HT-29 (cell line): ENCODE results near the gene ADGRE2. TPM values are rescaled to one million over a fixed set of nuclear protein-coding genes. Genes with fewer than 3 reads are reported as not detected.
"Not testable (repeated sequence)": the region's sequence is repeated elsewhere in the genome, so short reads cannot be mapped to it uniquely, and the experiment has no call there.

Source experiments
- DNase-seq: peaks from one replicate; pipeline ENCODE4 v3.0.0-alpha.2; 2015; ENCODE audit warnings: low spot score
- total RNA-seq: library from RNA; depleted of rRNA; stranded (reverse); fragments of >200 nt; shearing (Covaris generic); gene quantifications from 2 replicates; pipeline ENCODE4 v1.2.3, GENCODE V29; 2014

Gene ADGRE2
- total RNA-seq, 1 experiment from 2014 or later = not detected

DNA sequence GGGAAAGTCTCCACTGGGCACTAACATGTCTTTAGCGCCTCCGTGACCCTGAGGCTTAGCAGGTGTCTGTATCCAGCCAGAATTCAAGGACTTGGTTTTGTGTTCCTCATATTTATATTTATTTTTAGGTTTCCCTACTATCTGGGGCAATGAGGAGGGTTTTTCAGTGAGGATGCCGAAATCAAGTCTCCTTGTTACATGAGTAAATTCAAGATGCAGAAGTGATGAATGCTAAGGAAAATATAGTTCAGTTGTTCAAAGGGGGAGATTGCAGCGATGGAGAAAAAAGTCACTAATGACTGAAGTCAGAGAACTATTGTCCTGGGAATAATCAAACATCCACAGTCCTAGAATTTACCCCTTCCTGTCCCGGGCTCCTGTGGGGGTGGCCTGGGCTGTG lies 791 bp upstream of the ADGRE2 start:
- no peak for DNase-seq

DNA sequence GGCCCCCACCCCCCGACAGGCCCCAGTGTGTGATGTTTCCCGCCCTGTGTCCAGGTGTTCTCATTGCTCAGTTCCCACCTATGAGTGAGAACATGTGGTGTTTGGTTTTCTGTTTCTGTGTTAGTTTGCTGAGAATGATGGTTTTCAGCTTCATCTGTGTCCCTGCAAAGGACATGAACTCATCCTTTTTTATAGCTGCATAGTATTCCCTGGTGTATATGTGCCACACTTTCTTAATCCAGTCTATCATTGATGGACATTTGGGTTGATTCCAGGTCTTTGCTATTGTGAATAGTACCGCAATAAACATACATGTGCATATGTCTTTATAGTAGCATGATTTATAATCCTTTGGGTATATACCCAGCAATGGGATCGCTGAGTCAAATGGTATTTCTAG lies 715 bp downstream of the ADGRE2 start:
- DNase-seq = not testable (repeated sequence)

DNA sequence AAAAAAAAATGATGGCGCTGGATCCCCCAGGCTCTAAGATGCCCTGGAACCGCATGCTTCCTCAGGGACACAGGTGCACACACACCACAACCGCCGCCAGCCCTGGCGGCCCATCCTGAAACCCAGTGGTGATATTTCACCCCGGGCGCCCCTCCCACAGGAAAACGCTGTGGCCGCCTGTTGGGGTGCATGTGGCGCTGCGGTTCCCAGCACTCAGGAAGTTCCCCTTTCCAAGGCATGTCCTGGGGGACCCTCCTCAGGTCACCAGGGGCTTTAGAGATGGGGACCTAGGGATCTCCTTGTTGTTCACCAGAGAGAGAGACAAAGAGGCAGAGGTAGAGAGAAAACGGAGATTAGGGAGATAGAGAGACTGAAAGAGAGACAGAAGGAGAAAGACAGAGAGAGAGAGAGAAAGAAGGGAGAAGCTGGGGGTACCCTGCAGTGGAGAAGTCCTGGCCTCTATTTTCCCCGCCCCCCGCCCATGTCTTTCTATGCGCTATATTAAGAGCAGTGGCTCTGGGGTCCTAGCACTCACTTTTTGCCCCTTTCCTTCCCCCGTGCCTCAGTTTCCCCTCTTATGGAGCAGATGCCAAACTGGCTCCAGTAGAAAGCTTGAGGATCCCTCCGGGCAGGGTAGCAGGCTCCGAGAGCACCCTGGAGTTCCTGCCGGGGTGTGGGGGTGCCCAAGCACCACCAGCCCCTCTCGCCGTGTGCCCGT lies 2.3 kb downstream of the ADGRE2 start:
- DNase-seq = no peak

DNA sequence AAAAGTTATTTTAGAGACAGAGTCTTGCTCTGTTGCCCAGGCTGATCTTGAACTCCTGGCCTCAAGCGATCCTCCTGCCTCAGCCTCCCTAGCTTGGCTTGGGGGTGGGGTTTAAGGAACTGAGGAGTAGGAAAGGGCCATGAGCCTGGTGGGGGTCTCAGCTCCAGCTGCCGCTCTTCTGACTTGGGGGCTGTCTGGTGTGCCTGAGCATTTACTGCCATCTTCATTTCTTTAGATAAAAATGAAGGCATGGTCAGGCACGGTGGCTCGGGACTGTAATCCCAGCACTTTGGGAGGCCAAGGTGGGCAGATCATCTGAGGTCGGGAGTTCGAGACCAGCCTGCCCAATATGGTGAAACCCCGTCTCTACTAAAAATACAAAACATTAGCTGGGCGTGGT lies 3.0 kb downstream of the ADGRE2 start:
- not testable (repeated sequence) for DNase-seq

DNA sequence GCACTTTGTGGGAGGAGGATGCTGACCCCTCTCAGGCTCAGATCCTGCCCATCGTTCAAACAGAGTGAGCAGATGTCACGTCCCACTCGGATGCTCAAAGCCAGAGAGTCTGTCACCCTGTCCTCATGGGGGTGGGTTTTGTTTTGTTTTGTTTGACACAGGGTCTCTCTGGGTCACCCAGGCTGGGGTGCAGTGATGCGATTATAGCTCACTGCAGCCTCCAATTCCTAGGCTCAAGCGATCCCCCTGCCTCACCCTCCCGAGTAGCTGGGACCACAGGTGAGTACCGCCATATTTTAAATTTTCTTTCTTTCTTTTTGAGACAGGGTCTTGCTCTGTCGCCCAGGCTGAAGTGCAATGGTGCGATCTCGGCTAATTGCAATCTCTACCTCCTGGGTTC lies 4.0 kb downstream of the ADGRE2 start:
- no peak for DNase-seq

DNA sequence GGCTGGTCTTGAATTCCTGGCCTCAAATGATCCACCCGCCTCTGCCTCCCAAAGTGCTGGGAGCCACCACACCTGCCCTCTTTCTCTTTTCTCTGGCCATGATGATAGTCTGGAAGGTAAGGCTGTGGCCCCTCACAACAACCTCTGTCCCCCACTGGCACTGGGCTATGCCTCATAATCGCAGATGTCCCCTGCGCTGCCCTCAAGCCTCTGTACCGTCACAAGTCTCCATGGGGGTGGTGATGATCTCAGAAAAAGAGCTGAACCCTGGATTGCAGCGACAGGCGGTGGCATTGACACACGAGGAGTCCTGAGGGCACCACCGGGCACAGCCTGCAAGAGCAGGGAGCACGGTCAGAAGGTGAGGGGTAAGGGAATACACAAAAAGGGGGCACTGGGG lies 4.6 kb downstream of the ADGRE2 start:
- DNase-seq = not testable (repeated sequence)

DNA sequence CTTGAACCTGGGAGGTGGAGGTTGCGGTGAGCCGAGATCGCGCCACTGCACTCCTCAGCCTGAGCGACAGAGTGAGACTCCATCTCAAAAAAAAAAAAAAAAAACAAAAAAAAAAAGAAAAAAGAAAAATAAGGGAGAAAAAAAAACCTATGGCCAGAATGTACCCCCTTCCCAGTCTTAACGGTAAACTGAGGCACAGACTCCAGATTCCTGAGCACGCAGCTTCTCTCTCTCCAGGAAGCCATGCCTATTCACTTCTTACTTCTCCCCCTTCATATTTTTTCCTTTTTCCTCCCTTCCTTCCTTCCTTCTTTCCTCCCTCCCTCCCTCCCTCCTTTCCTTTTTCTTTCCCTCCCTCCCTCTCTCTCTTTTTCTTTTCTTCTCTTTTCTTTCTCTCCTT lies 5.4 kb downstream of the ADGRE2 start:
- no peak for DNase-seq

DNA sequence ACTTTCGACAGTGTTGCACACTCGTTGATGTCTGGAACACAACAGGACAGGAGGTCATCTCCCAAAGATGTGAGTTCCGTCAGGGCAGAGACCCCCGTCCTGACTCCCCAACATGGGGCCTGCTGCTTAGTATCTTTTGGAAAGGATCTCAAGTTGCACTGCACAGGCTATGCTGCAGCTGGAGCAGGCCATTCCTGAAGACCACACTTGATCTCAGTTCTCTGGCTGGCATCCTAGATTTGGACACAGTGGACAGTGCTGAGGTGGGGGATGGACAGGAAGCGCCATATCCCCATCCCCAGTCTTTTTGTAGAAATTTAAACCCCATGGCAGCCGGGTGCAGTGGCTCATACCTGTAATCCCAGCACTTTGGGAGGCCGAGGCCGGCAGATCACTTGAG lies 5.9 kb downstream of the ADGRE2 start:
- no peak for DNase-seq

DNA sequence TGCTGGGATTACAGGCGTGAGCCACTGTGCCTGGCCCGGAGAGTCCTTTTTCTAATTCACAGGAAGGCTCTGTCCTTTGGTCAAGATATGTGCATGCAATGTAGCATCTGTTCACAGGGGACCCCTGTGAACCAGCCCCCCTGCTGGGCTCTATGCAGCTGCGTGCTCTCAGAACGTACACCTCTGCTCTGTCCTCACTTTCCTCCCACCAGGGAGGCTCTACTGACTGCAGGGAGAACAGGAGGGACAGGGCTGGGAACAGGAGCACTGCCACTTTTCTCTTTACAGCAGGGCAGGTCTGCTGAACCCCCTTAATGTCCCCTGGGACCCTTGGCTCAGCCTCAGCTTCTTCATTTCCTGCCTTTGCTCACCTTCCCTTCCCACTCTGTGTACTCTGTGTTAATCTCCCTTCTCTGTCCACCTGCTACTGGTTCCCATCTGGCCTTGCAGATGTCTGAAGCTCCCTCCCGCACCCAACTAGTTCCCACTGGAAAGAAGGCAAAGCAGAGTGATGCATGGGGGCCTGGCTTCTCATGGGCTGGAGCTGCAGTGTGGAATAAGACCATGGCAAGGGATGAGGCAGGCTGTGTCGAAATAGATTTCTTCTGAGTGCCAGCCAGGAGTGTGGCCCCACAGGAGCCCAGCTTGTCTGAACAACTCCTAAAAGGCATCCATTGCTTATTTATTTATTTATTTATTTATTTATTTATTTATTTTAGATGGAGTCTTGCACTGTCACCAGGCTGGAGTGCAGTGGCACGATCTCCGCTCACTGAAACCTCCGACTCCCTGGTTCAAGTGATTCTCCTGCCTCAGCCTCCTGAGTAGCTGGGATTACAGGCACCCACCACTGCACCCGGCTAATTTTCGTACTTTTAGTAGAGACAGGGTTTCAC lies 7.2 kb downstream of the ADGRE2 start:
- DNase-seq = no peak

DNA sequence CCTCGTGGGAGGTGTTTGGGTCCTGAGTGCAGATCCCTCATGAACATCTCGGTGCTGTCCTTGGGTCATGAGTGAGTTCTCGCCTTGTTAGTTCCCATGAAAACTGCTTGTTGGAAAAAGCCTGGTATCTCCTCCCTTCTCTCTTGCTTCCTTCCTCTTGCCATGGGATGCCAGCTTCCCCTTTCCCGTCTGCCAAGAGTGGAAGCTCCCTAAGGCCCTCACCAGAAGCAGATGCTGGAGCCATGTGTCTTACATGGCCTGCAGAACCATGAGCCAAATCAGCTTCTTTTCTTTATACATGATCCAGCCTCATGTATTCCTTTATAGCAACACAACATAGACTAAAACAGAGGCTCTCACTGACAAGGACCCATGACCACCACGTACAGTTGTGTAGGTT lies 8.2 kb downstream of the ADGRE2 start:
- DNase-seq = no peak

DNA sequence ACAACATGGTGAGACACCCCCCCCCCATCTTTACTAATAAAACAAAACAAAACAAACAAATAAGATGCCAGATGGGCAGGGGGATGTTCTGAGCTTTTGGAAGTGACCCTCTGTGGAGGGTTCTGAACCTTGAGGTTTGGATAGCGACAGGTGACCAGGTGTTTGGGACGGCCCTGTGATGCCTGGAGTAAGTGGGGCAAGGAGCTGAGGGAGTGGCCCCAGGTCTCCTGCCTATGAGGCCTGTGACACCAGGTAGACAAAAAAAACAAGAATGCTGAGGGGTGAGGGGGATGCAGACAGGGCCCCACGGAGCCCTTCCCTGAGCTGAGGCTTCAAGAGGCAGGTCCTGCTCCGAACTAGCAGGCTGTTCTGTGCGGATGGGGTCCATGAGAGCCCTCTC lies 9.2 kb downstream of the ADGRE2 start:
- DNase-seq = no peak

DNA sequence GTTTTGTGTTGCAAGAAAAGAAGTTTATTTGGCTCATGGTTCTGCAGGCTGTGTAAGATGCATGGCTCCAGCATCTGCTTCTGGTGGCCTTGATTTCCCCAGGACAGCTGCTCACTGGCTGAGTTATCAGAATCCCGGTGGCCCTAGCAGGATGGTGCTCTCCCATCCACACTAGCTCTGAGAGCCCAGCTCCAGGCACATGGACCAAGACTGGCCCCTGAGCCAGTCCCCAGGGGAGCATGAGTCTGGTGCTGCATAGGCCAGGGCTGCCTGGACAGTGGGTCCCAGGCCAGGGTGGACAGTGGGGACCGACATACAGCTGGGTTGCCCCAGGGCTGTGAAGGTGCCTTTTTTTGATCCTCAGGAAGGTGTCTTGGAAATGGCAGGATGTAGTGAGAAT lies 10.4 kb downstream of the ADGRE2 start:
- DNase-seq = no peak

DNA sequence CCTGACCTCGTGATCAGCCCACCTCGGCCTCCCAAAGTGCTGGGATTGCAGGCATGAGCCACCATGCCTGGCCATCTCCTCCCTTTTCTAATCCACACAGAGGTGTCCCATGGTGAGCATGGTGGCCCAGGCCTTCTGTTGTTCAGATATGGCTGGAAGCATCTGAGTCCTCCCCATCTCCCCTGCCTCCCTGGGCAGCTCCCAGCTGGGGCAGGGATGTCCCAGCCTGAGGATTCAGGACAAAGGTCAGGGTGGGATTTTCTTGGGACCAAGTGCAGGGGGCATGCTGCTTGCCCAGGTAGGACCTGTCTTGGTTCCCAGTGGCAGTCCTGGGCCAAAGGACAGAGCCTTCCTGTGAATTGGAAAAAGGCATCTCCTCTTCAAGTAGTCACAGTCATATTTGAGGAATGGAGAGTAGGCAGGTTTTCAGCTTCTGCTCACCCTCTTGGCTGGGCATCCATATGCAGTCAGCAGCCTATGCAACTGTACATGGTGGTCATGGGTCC lies 10.8 kb downstream of the ADGRE2 start:
- no peak for DNase-seq

DNA sequence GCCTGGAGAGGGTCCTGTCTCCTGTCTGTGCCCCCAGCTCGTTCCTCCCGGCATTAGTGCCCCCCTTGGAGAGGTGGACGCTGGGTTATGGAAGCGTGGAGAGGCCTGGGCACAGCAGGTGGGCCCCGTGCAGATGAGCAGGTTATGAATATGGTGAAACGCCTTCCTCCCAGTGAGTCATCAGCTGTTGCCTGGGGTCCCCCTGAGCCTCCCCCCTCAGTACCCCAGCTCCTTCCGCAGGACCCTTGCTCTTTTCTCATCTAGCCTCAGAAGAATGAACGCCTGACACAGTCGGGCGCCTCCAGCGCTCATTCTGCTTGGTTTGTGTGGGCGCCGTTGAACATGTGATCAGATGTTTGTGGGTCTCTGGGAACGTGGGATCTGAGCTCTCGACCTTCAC lies 12.5 kb downstream of the ADGRE2 start:
- DNase-seq = not testable (repeated sequence)

DNA sequence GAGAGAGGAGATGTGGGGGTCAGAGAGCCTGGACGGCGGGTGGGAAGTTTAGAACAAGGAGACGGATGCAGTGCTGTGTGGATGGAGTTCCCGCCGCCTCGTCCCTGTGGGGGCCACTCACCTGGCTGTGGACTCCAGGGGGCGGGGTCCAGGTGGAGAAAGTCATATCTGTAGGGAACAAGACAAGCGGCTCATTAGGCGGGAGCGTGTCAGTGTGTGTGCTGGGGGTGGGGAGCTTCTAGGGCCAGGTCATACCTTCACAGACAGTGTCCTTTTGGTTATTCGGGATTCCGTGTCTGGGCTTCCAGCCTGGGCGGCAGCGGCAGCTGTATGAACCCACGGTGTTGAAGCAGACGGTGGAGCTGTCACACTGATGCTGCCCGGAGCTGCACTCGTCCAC lies 13.0 kb downstream of the ADGRE2 start:
- not testable (repeated sequence) for DNase-seq

DNA sequence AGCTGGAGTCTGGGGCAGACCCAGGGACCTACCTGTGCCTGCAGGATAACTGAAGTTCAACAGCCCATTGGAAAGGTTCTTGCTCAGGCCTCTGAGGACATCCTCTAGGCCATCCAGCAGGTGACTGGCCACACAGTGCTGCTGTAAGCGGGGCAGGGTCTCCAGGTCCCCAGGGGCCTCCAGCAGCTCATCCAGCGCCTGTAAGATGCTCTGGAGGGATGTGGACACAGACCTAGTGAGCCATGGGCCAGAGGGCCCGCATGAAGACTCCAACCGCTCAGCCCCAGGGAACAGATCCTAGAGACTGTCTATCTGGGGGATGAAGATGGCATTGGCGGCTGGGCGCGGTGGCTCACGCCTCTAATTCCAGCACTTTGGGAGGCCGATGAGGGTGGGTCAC lies 14.0 kb downstream of the ADGRE2 start:
- no peak for DNase-seq

DNA sequence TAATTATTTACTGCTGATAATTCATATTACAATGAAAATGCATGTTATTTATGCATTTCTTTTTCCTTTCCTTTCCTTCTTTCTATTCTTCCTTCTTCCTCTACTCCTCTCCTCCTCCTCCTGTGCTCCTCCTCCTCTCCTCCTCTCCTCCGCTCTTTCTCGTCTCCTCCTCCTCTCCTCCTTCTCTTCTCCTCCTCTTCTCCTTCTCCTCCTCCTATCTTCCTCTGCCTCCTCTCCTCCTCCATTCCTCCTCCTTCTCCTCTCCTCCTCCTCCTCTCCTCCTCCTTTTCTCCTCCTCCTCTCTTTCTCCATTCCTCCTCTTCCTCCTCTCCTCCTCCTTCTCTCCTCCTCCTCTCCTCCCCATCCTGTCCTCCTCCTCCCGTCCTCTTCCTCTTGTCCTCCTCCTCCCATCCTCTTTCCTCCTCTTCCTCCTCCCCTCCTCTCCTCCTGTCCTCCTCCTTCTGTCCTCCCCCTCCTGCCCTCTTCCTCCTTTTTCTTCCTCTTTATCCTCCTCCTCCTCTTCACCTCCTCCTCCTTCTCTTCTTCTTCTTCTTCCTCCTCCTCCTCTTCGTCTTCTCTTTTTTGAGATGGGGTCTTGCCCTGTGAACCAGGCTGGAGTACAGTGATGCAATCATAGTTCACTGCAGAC lies 14.7 kb downstream of the ADGRE2 start:
- DNase-seq = no peak

DNA sequence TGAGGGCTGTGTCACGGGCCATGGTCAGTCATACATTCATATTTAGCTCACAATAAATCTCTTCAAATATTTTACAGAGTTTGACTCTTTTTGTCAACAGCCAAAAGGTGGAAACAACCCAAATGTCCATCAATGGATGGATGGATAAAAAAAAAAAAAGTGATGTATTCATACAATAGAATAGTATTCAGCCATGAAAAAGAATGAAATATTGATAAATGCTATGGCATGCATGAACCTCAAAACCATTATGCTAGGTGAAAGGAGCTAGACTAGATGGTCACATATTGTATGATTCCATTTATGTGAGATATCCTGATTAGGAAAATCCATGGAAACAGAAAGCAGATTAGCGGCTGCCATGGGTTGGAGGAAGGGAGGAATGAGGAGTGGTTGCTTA lies 16.2 kb downstream of the ADGRE2 start:
- DNase-seq = no peak

DNA sequence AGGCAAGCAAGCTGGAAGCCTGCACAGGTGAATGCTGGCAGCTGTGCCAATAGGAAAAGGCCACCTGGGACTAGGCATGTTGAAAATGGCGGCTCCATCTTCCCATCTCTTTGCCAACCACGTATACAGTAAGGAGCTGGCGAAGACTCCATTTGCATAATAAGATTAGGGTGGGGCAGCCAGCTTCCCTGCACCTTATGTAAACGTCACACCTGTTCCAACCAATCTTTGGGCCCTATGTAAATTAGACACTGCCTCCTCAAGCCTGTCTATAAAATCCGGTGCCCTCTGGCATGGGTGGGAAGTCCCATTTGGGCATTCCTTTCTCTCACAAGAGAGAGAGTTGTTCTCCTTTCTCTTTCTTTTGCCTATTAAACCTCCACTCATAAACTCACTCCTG lies 16.8 kb downstream of the ADGRE2 start:
- no peak for DNase-seq

DNA sequence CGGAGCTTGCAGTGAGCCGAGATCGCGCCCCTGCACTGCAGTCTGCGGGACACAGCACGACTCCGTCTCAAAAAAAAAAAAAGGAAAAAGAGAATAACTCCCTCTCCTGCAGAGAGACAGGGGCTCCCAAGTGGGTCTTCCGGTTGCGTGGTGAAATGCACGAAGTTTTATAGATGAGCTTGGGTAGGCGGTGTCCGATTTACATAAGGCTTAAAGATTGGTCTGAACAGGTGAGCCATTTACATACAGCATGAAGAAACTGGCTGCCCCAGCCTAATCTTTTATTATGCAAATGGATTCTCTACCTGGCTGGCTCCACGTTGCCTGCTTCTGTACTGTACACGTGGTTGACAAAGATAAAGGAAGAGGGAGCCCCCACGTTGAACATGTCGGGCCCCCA lies 19.5 kb downstream of the ADGRE2 start:
- no peak for DNase-seq

DNA sequence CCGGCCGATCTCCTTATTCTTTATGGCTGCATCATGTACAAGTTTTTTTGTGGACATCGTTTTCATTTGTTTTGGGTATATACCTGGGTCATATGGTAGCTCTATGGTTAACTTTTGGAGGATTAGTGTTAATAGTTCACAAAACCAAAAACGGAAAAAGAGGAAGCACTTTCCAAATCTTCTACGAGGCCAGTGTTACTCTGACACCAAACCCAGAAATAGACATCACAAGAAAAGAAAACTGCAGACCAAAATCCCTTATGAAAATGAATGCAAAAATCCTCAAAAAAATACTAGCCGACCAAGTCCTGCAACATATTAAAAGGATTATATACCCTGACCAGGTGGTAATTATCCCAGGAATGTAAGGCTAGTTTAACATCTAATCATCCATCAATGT lies 29.8 kb downstream of the ADGRE2 start:
- no peak for DNase-seq

DNA sequence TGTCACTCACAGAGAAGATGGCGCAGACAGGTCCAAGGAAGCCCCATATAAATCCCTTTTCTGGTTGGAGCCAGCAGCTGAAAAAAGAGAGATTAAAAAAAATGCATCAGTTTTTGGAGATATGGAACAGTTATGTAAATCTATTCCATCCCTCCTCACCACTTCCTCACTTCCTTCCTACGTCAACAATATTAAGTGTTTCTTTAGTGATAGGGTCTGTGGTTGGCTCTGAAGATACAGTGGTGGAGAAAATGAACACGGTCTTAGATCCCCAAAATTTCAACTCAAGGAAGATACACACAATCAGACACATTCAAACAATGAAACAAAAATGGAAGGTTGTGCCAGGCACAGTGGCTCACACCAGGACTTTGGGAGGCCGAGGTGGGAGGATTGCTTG lies 31.5 kb downstream of the ADGRE2 start:
- DNase-seq = no peak
